Neuronal stem cell (in vitro differentiated cells): ENCODE data around the gene LCN9.

Source experiments
- DNase-seq: peaks from one replicate; pipeline ENCODE4 v3.0.0-alpha.2; 2013; ENCODE audit warnings: low spot score
- H2AFZ ChIP-seq: one replicate; pipeline ENCODE4 v1.6.1; 2013; ENCODE audit warnings: mild to moderate bottlenecking, low read length, inconsistent platforms
- H2AK5ac ChIP-seq: 2 replicates; pipeline ENCODE4 v1.6.1; 2013; ENCODE audit warnings: low read depth, mild to moderate bottlenecking, inconsistent platforms, low read length, moderate library complexity, mixed read lengths
- H2BK120ac ChIP-seq: 2 replicates; pipeline ENCODE4 v1.6.1; 2013; ENCODE audit warnings: low read depth, mild to moderate bottlenecking, inconsistent platforms, low read length, moderate library complexity, mixed read lengths
- H2BK12ac ChIP-seq: one replicate; pipeline ENCODE4 v1.6.1; 2013; ENCODE audit warnings: low read length, inconsistent platforms
- H2BK15ac ChIP-seq: 2 replicates; pipeline ENCODE4 v1.6.1; 2013; ENCODE audit warnings: mild to moderate bottlenecking, low read length, inconsistent platforms, mixed read lengths
- H2BK5ac ChIP-seq: one replicate; pipeline ENCODE4 v1.6.1; 2013; ENCODE audit warnings: inconsistent platforms, mild to moderate bottlenecking, low read length, moderate library complexity
- H3K14ac ChIP-seq: one replicate; pipeline ENCODE4 v1.6.1; 2013; ENCODE audit warnings: low read length, inconsistent platforms
- H3K18ac ChIP-seq: 2 replicates; pipeline ENCODE4 v1.6.1; 2013; ENCODE audit warnings: low read length, inconsistent platforms
- H3K23ac ChIP-seq: 2 replicates; pipeline ENCODE4 v1.6.1; 2013; ENCODE audit warnings: low read depth, mild to moderate bottlenecking, mixed read lengths, low read length, inconsistent platforms; ENCODE audit not compliant: poor library complexity
- H3K27ac ChIP-seq: replicated peaks from 3 replicates; pipeline ENCODE4 v1.5.1; 2013; ENCODE audit warnings: low read length, inconsistent platforms
- H3K27me3 ChIP-seq, 3 experiments: 2 replicates each; pipeline ENCODE4 v1.6.1; 2013; ENCODE audit warnings: low read length in 3 of 3, mild to moderate bottlenecking in 2 of 3, inconsistent platforms in 1 of 3, low read depth in 1 of 3, mixed read lengths in 1 of 3, moderate library complexity in 1 of 3; ENCODE audit not compliant: control insufficient read depth in 3 of 3, insufficient read depth in 3 of 3
- H3K36me3 ChIP-seq, 2 donors: replicated peaks in 1 of 2; 2 replicates each; pipeline ENCODE4 v1.6.1; 2013; ENCODE audit warnings: low read length in 2 of 2; ENCODE audit not compliant: control insufficient read depth in 2 of 2, insufficient read depth in 2 of 2
- H3K4ac ChIP-seq: 2 replicates; pipeline ENCODE4 v1.6.1; 2013; ENCODE audit warnings: inconsistent platforms, mild to moderate bottlenecking, low read length, moderate library complexity
- H3K4me1 ChIP-seq, 2 donors: 1 replicate in 1 of 2; 2 replicates in 1 of 2; pipeline ENCODE4 v1.6.1; 2013; ENCODE audit warnings: low read length in 2 of 2, low read depth in 1 of 2; ENCODE audit not compliant: control insufficient read depth in 2 of 2, insufficient read depth in 1 of 2
- H3K4me2 ChIP-seq: one replicate; pipeline ENCODE4 v1.6.1; 2013; ENCODE audit warnings: mild to moderate bottlenecking, low read length, inconsistent platforms; ENCODE audit not compliant: insufficient read depth, poor library complexity, severe bottlenecking
- H3K4me3 ChIP-seq, 2 donors: 2 replicates each; pipeline ENCODE4 v1.5.1; 2013; ENCODE audit warnings: low read length in 2 of 2, mild to moderate bottlenecking in 2 of 2, inconsistent platforms in 1 of 2, moderate library complexity in 1 of 2
- H3K79me1 ChIP-seq: one replicate; pipeline ENCODE4 v1.6.1; 2013; ENCODE audit warnings: low read depth, mild to moderate bottlenecking, inconsistent platforms, low read length, moderate library complexity
- H3K9ac ChIP-seq: one replicate; pipeline ENCODE4 v1.6.1; 2013; ENCODE audit warnings: mild to moderate bottlenecking, low read depth, low read length, inconsistent platforms; ENCODE audit not compliant: poor library complexity
- H3K9me3 ChIP-seq, 2 donors: replicated peaks in 1 of 2; 2 replicates each; pipeline versions ENCODE3 to v1.6.1; 2013; ENCODE audit warnings: low read length in 2 of 2, mild to moderate bottlenecking in 2 of 2, inconsistent platforms in 1 of 2, low read depth in 1 of 2, mixed read lengths in 1 of 2, moderate library complexity in 1 of 2; ENCODE audit not compliant: control insufficient read depth in 2 of 2, insufficient read depth in 1 of 2
- H4K8ac ChIP-seq: one replicate; pipeline ENCODE4 v1.6.1; 2013; ENCODE audit warnings: low read depth, mild to moderate bottlenecking, inconsistent platforms, low read length, moderate library complexity
- H4K91ac ChIP-seq: one replicate; pipeline ENCODE4 v1.6.1; 2013; ENCODE audit warnings: low read length, low read depth, mild to moderate bottlenecking, inconsistent platforms; ENCODE audit not compliant: poor library complexity
- WGBS, 2 donors: extraction: QIAGEN DNeasy Blood & Tissue Kit; methylation state at CpG; one replicate each; pipeline ENCODE4 v1.1.7; 2013; ENCODE audit warnings: missing lambda C conversion rate in 2 of 2, mixed read lengths in 1 of 2; ENCODE audit not compliant: insufficient read length in 2 of 2, insufficient replicate concordance in 1 of 2; ENCODE audit errors: extremely low coverage in 2 of 2; 5-methylcytosine and 5-hydroxymethylcytosine counted together

LCN9 gene

GRCh38 chr9:135693265-135693664 lies 30.2 kb downstream of the LCN9 start:
- Histone ChIP-seq H3K9me3 (peaks cover 0 to 5% of the 10 kb centered on the region in 2 donors), H4K91ac (no peak overlapping the region), H3K4me3 (no peak overlapping the region), H2BK5ac (no peak overlapping the region), H3K14ac (peak overlapping the region; percentile 26), H3K79me1 (peaks cover 2% of the 10 kb centered on the region), H3K18ac (peak overlapping the region; percentile 25), H3K27ac (no peak overlapping the region), H2BK15ac (peak overlapping the region; percentile 7), H3K36me3 (peaks cover 0 to 3% of the 10 kb centered on the region in 2 donors), H2AK5ac (no peak overlapping the region), H3K4ac (no peak overlapping the region), H3K9ac (no peak overlapping the region), H3K23ac (no peak overlapping the region), H3K4me2 (no peak overlapping the region), H3K27me3 (peaks cover 0 to 45% (median 3%) of the 10 kb centered on the region in 3 experiments), H3K4me1 (peaks cover 0 to 12% of the 10 kb centered on the region in 2 donors), H2BK120ac (no peak overlapping the region), H4K8ac (no peak overlapping the region), H2BK12ac (no peak overlapping the region), H2AFZ (no peak overlapping the region)
- DNase-seq, result no peak
- no CpG with 5 or more reads among the region's 16 CpGs for WGBS, 2 donors

DNA sequence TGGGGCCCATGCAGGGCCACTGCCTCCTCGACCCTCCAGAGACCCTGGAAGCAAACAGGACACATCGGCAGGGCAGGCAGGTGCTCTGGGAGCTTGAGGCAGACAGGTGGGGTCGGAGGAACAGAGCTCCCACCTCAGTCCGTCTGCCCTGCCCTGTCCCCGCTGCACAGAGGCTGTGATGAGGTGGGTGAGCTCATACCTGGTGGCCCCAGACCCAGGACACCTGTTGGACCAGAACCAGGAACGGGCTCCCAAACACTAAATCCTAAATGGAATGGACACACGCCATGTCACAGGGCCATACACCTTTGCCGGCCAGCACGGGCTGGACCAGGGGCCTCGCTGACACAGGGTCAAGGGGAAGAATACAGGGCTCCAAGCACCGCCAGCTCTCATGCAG lies 30.7 kb downstream of the LCN9 start:
- peaks cover 0 to 5% of the 10 kb centered on the region in 2 donors for H3K9me3 ChIP-seq
- peak overlapping the region; percentile 71 for H2AK5ac ChIP-seq
- no peak overlapping the region for H2AFZ ChIP-seq
- no peak overlapping the region for H3K4me3 ChIP-seq
- no peak overlapping the region for H4K91ac ChIP-seq
- H3K4ac ChIP-seq, result no peak overlapping the region
- H3K4me1 ChIP-seq, result peaks cover 0 to 12% of the 10 kb centered on the region in 2 donors
- H3K4me2 ChIP-seq, result no peak overlapping the region
- no peak overlapping the region for H2BK5ac ChIP-seq
- H3K14ac ChIP-seq, result no peak overlapping the region
- no peak overlapping the region for H2BK12ac ChIP-seq
- no peak for DNase-seq
- H3K27ac ChIP-seq, result no peak overlapping the region
- H3K27me3 ChIP-seq, result peaks cover 0 to 45% (median 3%) of the 10 kb centered on the region in 3 experiments
- no peak overlapping the region for H3K9ac ChIP-seq
- no peak overlapping the region for H2BK120ac ChIP-seq
- peak overlapping the region; percentile 7 for H2BK15ac ChIP-seq
- H4K8ac ChIP-seq, result no peak overlapping the region
- no CpG with 5 or more reads among the region's 11 CpGs for WGBS, 2 donors
- peaks cover 2% of the 10 kb centered on the region for H3K79me1 ChIP-seq
- peak overlapping the region; percentile 25 for H3K18ac ChIP-seq
- peaks cover 0 to 3% of the 10 kb centered on the region in 2 donors for H3K36me3 ChIP-seq
- no peak overlapping the region for H3K23ac ChIP-seq

- Histone ChIP-seq H3K4me2 (no peak overlapping the region), H3K18ac (peak overlapping the region; percentile 31), H3K9ac (no peak overlapping the region), H2BK5ac (no peak overlapping the region), H3K4me1 (peaks cover 0 to 12% of the 10 kb centered on the region in 2 donors), H3K36me3 (peaks cover 0 to 3% of the 10 kb centered on the region in 2 donors), H4K8ac (no peak overlapping the region), H2BK15ac (no peak overlapping the region), H2AFZ (no peak overlapping the region), H3K4ac (no peak overlapping the region), H3K14ac (no peak overlapping the region), H2AK5ac (peak overlapping the region; percentile 71), H3K79me1 (peaks cover 2% of the 10 kb centered on the region), H3K27me3 (peaks cover 0 to 45% (median 3%) of the 10 kb centered on the region in 3 experiments), H4K91ac (no peak overlapping the region), H3K27ac (no peak overlapping the region), H3K23ac (no peak overlapping the region), H3K9me3 (peaks cover 0 to 5% of the 10 kb centered on the region in 2 donors), H3K4me3 (no peak overlapping the region), H2BK12ac (no peak overlapping the region), H2BK120ac (no peak overlapping the region)
- no CpG with 5 or more reads among the region's 18 CpGs for WGBS, 2 donors
- DNase-seq, result no peak
Observed at GRCh38 chr9:135694414-135694813, 31.3 kb downstream of the LCN9 start.

DNA sequence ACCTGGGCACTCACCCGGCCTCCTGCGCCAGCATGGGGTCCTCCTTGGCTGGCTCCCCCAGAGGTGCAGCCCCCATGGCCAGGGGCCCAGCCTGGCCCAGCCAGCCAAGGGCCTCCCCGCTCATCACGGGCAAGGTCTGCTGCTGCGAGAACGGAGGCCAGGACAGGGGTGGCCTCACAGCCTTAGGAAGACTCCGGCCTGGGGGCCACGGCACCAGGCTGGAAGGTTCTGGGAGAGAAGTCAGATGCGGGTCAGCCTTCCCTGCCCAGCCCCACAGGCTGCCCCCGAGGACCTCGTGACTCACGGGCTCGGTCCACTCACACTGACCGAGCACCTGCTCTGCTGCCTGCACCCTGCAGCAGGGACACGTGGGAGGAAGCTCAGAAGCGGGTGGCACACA lies 31.9 kb downstream of the LCN9 start:
- H3K4me2 ChIP-seq, result no peak overlapping the region

More for the DNA sequence above, 31.9 kb downstream of the LCN9 start:
- Histone ChIP-seq H3K9ac (peak overlapping the region; percentile 9), H4K91ac (no peak overlapping the region), H3K18ac (peak overlapping the region; percentile 79), H3K27ac (no peak overlapping the region), H2BK5ac (no peak overlapping the region), H2AK5ac (peak overlapping the region; percentile 95), H2BK12ac (peak overlapping the region; percentile 52), H3K14ac (peak overlapping the region; percentile 31), H3K36me3 (peaks cover 0 to 3% of the 10 kb centered on the region in 2 donors), H3K4me3 (no peak overlapping the region), H2AFZ (no peak overlapping the region), H3K4ac (no peak overlapping the region), H4K8ac (no peak overlapping the region), H3K27me3 (peaks cover 0 to 40% (median 3%) of the 10 kb centered on the region in 3 experiments), H3K23ac (no peak overlapping the region), H2BK15ac (no peak overlapping the region), H2BK120ac (no peak overlapping the region), H3K9me3 (peaks cover 0 to 5% of the 10 kb centered on the region in 2 donors), H3K79me1 (peaks cover 2% of the 10 kb centered on the region), H3K4me1 (peaks cover 0 to 12% of the 10 kb centered on the region in 2 donors)
- WGBS, 2 donors, result no CpG with 5 or more reads among the region's 16 CpGs
- no peak for DNase-seq
